Mesendoderm (in vitro differentiated cells): ENCODE results near the gene AKAP8.

Experiments used
- DNase-seq: peaks from one replicate; pipeline ENCODE4 v3.0.0; 2013
- H2AK5ac ChIP-seq: 2 replicates; pipeline ENCODE4 v1.6.1; 2013; ENCODE audit warnings: low read length, inconsistent platforms
- H2BK120ac ChIP-seq: 2 replicates; pipeline ENCODE4 v1.6.1; 2013; ENCODE audit warnings: low read depth, mild to moderate bottlenecking, low read length, moderate library complexity, mixed read lengths
- H2BK15ac ChIP-seq: replicated peaks from 2 replicates; pipeline ENCODE4 v1.6.1; 2013; ENCODE audit warnings: low read depth, mild to moderate bottlenecking, moderate library complexity
- H2BK5ac ChIP-seq: 2 replicates; pipeline ENCODE4 v1.6.1; 2013; ENCODE audit warnings: low read length, inconsistent platforms
- H3K18ac ChIP-seq: 2 replicates; pipeline ENCODE4 v1.6.1; 2013; ENCODE audit warnings: mild to moderate bottlenecking, low read length, mixed read lengths
- H3K23ac ChIP-seq: one replicate; pipeline ENCODE4 v1.6.1; 2013; ENCODE audit warnings: low read length
- H3K27ac ChIP-seq: 2 replicates; pipeline ENCODE4 v1.5.1; 2013; ENCODE audit warnings: low read depth, mild to moderate bottlenecking, inconsistent platforms, low read length, moderate library complexity
- H3K27me3 ChIP-seq: 2 replicates; pipeline ENCODE4 v1.6.1; 2013; ENCODE audit warnings: low read length, control low read depth, mild to moderate bottlenecking, inconsistent platforms; ENCODE audit not compliant: insufficient read depth, poor library complexity
- H3K36me3 ChIP-seq: 2 replicates; pipeline ENCODE4 v1.6.1; 2013; ENCODE audit warnings: low read length, inconsistent platforms; ENCODE audit not compliant: control insufficient read depth, insufficient read depth
- H3K4ac ChIP-seq: one replicate; pipeline ENCODE4 v1.6.1; 2013; ENCODE audit warnings: low read depth, mild to moderate bottlenecking, low read length, moderate library complexity
- H3K4me1 ChIP-seq: 2 replicates; pipeline ENCODE4 v1.6.1; 2013; ENCODE audit warnings: low read depth, low read length, inconsistent platforms; ENCODE audit not compliant: control insufficient read depth
- H3K4me2 ChIP-seq: 2 replicates; pipeline ENCODE4 v1.6.1; 2013; ENCODE audit warnings: low read length
- H3K4me3 ChIP-seq: 2 replicates; pipeline ENCODE4 v1.5.1; 2013; ENCODE audit warnings: mild to moderate bottlenecking, low read length
- H3K56ac ChIP-seq: one replicate; pipeline ENCODE4 v1.6.1; 2013; ENCODE audit warnings: low read length
- H3K79me1 ChIP-seq: 2 replicates; pipeline ENCODE4 v1.6.1; 2013; ENCODE audit warnings: low read length, inconsistent platforms
- H3K79me2 ChIP-seq: 2 replicates; pipeline ENCODE4 v1.6.1; 2013; ENCODE audit warnings: mild to moderate bottlenecking, low read length; ENCODE audit not compliant: control insufficient read depth, insufficient read depth
- H3K9ac ChIP-seq: 2 replicates; pipeline ENCODE4 v1.6.1; 2013; ENCODE audit warnings: low read length, inconsistent platforms
- H4K5ac ChIP-seq: one replicate; pipeline ENCODE4 v1.6.1; 2013; ENCODE audit warnings: low read length
- H4K8ac ChIP-seq: one replicate; pipeline ENCODE4 v1.6.1; 2013; ENCODE audit warnings: low read depth, mild to moderate bottlenecking, control low read depth, low read length, moderate library complexity
- WGBS: extraction: QIAGEN DNeasy Blood & Tissue Kit; methylation state at CpG from one replicate; pipeline ENCODE4 v1.1.7; 2013; ENCODE audit warnings: low lambda C conversion rate, missing lambda C conversion rate; ENCODE audit not compliant: insufficient coverage; ENCODE audit errors: extremely low coverage; 5-methylcytosine and 5-hydroxymethylcytosine counted together

The AKAP8 gene

GRCh38 chr19:15374796-15375440 is 4.7 kb downstream of the AKAP8 start:
- DNase-seq, result no peak
- peaks cover 59% of the 10 kb centered on the region for H3K79me2 ChIP-seq
- no peak overlapping the region for H2BK15ac ChIP-seq
- no peak overlapping the region for H3K4me2 ChIP-seq
- H3K18ac ChIP-seq, result no peak overlapping the region
- H3K9ac ChIP-seq, result no peak overlapping the region
- H3K36me3 ChIP-seq, result peaks cover 12% of the 10 kb centered on the region
- no peak overlapping the region for H4K5ac ChIP-seq
- H3K4me3 ChIP-seq, result no peak overlapping the region
- no peak overlapping the region for H2BK120ac ChIP-seq
- no CpG with 5 or more reads among the region's 24 CpGs for WGBS
- no peak overlapping the region for H3K23ac ChIP-seq
- no peak overlapping the region for H3K4ac ChIP-seq
- H3K27ac ChIP-seq, result no peak overlapping the region
- H3K79me1 ChIP-seq, result peaks cover 15% of the 10 kb centered on the region
- H4K8ac ChIP-seq, result no peak overlapping the region
- H3K4me1 ChIP-seq, result peaks cover 3% of the 10 kb centered on the region
- no peak overlapping the region for H3K56ac ChIP-seq
- no peaks in the 10 kb centered on the region for H3K27me3 ChIP-seq
- no peak overlapping the region for H2AK5ac ChIP-seq
- H2BK5ac ChIP-seq, result no peak overlapping the region

GRCh38 chr19:15374105-15374651 is 5.4 kb downstream of the AKAP8 start:
- Histone ChIP-seq H2BK5ac (no peak overlapping the region), H3K18ac (no peak overlapping the region), H3K79me1 (peaks cover 15% of the 10 kb centered on the region), H3K4me3 (no peak overlapping the region), H2BK120ac (no peak overlapping the region), H3K79me2 (peaks cover 59% of the 10 kb centered on the region), H3K27me3 (no peaks in the 10 kb centered on the region), H3K4ac (no peak overlapping the region), H4K8ac (no peak overlapping the region), H3K9ac (no peak overlapping the region), H4K5ac (no peak overlapping the region), H3K4me2 (no peak overlapping the region), H3K56ac (no peak overlapping the region), H3K36me3 (peaks cover 12% of the 10 kb centered on the region), H3K23ac (no peak overlapping the region), H2BK15ac (no peak overlapping the region), H3K27ac (no peak overlapping the region), H2AK5ac (no peak overlapping the region), H3K4me1 (peaks cover 3% of the 10 kb centered on the region)
- no CpG with 5 or more reads among the region's 21 CpGs for WGBS
- DNase-seq, result no peak

GRCh38 chr19:15373644-15374043 is 5.9 kb downstream of the AKAP8 start:
- Histone ChIP-seq H3K9ac (no peak overlapping the region), H3K4me2 (no peak overlapping the region), H4K5ac (no peak overlapping the region), H2BK5ac (no peak overlapping the region), H3K18ac (no peak overlapping the region), H2BK120ac (no peak overlapping the region), H3K56ac (no peak overlapping the region), H2BK15ac (no peak overlapping the region), H3K4me1 (peaks cover 3% of the 10 kb centered on the region), H3K4ac (no peak overlapping the region), H3K23ac (no peak overlapping the region), H3K4me3 (no peak overlapping the region), H4K8ac (no peak overlapping the region), H3K36me3 (peaks cover 12% of the 10 kb centered on the region), H3K79me1 (peaks cover 15% of the 10 kb centered on the region), H2AK5ac (no peak overlapping the region), H3K79me2 (peaks cover 54% of the 10 kb centered on the region), H3K27ac (no peak overlapping the region), H3K27me3 (no peaks in the 10 kb centered on the region)
- WGBS, result no CpG with 5 or more reads among the region's 22 CpGs
- DNase-seq, result no peak

- Histone ChIP-seq H3K9ac (no peak overlapping the region), H3K23ac (no peak overlapping the region), H3K4me3 (no peak overlapping the region), H2AK5ac (no peak overlapping the region), H2BK120ac (no peak overlapping the region), H4K5ac (no peak overlapping the region), H3K4me2 (no peak overlapping the region), H4K8ac (no peak overlapping the region), H3K79me1 (peaks cover 12% of the 10 kb centered on the region), H2BK5ac (no peak overlapping the region), H3K27ac (no peak overlapping the region), H3K36me3 (peaks cover 17% of the 10 kb centered on the region), H3K4ac (no peak overlapping the region), H2BK15ac (no peak overlapping the region), H3K4me1 (peaks cover 3% of the 10 kb centered on the region), H3K56ac (no peak overlapping the region), H3K27me3 (no peaks in the 10 kb centered on the region), H3K18ac (no peak overlapping the region), H3K79me2 (peaks cover 47% of the 10 kb centered on the region)
- DNase-seq, result no peak
- whole genome bisulfite sequencing, result no CpG with 5 or more reads among the region's 30 CpGs
These were observed 6.7 kb downstream of the AKAP8 start for GRCh38 chr19:15372891-15373301.

GRCh38 chr19:15372470-15372869 is 7.1 kb downstream of the AKAP8 start:
- H3K27me3 ChIP-seq, result no peaks in the 10 kb centered on the region
- peaks cover 18% of the 10 kb centered on the region for H3K36me3 ChIP-seq
- H3K27ac ChIP-seq, result no peak overlapping the region
- H2AK5ac ChIP-seq, result no peak overlapping the region
- H2BK120ac ChIP-seq, result no peak overlapping the region
- no peak overlapping the region for H2BK5ac ChIP-seq
- H3K4me2 ChIP-seq, result no peak overlapping the region
- H2BK15ac ChIP-seq, result no peak overlapping the region
- no peak overlapping the region for H4K5ac ChIP-seq
- H3K4ac ChIP-seq, result no peak overlapping the region
- H3K23ac ChIP-seq, result no peak overlapping the region
- WGBS, result no CpG with 5 or more reads among the region's 14 CpGs
- no peak overlapping the region for H3K9ac ChIP-seq
- H3K4me3 ChIP-seq, result no peak overlapping the region
- no peak overlapping the region for H3K18ac ChIP-seq
- no peak overlapping the region for H3K56ac ChIP-seq
- H4K8ac ChIP-seq, result no peak overlapping the region
- DNase-seq, result no peak
- H3K79me1 ChIP-seq, result peaks cover 12% of the 10 kb centered on the region
- peaks cover 43% of the 10 kb centered on the region for H3K79me2 ChIP-seq
- H3K4me1 ChIP-seq, result peaks cover 3% of the 10 kb centered on the region
